ENCODE measurements around the gene MUSTN1.

DNA sequence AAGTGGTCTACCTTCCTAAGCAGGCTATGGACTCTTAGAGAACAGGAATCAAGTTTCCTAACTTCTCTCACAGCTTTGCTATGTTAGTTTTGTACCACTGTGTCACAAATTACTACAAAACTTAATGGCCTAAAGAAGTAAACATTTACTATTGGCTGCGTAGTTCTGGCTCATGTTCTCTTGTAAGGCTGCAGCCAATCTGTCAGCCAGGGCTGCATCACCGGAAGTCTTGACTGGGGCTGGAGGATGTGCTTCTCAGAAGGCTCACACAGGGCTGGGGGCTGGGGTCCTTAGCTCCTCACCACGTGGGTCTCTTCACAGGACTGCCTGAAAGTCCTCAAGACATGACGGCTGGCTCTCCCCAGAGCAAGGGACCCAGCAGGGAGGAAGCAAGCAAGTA, 47.1 kb upstream of the MUSTN1 start:
- TF ChIP-seq, protein P1, sequence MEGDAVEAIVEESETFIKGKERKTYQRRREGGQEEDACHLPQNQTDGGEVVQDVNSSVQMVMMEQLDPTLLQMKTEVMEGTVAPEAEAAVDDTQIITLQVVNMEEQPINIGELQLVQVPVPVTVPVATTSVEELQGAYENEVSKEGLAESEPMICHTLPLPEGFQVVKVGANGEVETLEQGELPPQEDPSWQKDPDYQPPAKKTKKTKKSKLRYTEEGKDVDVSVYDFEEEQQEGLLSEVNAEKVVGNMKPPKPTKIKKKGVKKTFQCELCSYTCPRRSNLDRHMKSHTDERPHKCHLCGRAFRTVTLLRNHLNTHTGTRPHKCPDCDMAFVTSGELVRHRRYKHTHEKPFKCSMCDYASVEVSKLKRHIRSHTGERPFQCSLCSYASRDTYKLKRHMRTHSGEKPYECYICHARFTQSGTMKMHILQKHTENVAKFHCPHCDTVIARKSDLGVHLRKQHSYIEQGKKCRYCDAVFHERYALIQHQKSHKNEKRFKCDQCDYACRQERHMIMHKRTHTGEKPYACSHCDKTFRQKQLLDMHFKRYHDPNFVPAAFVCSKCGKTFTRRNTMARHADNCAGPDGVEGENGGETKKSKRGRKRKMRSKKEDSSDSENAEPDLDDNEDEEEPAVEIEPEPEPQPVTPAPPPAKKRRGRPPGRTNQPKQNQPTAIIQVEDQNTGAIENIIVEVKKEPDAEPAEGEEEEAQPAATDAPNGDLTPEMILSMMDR (IDR thresholded peaks at IDR 0.05): no peak
- TF ChIP-seq POLR2AphosphoS5 (IDR thresholded peaks at IDR 0.05): no peak
- TF ChIP-seq POLR2A (IDR thresholded peaks at IDR 0.05): no peak
- TF ChIP-seq EP300 (IDR thresholded peaks at IDR 0.05): no peak

Measured in sigmoid colon (tissue), 4 donors.